HS-5 (cell line): Measurements from ENCODE around the gene NISCH.

ENCODE experiments used
- DNase-seq: peaks from one replicate; pipeline ENCODE4 v3.0.0-alpha.2; 2012; ENCODE audit warnings: low read depth

The NISCH gene

DNA sequence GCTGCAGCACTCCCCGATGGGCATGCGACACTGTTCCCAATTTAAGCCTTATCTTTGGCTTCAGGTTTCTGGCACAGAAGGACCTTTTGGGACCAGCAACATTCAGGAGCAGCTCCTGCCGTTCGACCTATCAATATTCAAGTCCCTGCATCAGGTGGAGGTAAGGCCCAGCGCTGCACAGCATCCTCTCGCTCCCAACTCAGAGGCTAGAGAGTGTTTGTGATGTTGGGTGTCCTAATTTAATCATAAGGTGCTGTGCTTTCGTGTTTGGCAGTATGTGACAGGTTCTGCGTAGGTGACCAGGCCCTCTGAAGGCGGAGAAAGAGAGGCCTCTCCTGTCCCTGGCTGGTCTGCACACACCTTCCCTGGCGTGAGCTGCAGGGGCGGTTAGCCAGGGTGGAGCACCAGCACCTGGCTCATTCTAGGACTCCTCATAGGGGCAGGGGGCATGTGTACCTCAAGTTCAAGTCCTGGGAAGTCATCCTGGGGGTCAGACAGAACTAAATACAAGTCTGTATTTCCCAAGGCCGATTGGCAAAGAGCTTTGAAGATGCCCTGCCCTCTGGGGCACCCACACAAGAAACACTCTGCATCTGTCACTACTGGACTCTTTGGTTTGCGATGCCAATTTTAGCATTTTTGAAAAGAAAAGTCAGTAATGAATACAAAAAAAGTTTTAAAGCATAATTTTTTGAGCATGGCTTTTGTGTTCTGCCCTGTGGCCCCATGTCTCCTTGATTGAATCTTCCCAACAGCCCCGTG is 17.0 kb downstream of the NISCH start:
- no peak for DNase-seq

DNA sequence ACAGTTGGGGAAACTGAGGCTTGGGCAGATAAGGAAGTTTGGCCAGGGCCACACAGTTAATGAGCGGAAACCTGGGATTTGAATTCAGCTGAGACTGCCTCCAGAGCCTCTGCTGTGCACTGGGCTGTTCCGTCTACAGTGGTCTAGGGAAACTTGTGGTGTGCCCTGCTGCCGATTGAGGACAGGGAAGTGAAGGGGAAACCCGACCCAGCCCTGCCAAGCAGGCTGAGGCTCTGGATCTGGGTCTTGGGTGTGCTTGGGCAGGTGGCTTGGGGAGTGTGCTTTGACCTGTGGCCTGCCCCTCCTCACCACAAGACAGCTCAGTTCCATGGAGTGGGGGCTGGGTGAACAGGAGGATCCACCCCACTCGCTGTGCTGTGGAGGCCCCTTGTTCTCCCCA is 17.6 kb downstream of the NISCH start:
- no peak for DNase-seq

DNA sequence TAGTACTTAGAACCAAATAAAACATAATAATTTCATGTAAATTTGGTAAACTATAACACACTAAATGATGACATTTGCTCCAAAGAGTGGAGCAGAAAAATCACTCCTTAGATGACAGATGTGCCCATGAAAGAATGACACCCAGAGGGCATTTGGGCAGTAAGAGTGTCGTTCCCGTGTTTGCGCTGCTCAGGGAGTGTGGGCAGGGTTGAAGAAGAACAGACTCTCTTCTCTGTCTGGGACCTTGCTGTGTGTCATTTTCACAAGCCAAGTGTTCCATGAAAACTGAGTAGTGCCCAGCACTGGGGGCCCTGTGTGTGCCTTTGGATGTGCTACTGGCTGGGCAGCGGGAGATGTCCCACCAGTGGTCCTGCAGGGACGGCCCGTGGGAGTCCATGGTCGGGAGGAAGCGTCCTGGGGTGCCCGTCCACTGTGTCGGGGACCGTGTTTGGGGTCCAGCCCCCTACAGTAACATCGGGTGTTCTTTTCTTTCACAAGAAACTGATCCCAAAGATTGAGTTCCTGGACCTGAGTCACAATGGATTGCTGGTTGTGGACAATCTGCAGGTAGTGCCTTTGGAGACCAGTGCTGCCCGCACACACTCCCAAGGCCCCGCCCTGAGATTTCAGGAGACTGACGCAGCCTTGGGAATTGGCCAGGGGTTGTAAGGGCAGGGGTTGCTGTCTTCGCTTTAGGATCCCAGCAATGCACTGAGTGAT is 21.8 kb downstream of the NISCH start:
- no peak for DNase-seq

DNA sequence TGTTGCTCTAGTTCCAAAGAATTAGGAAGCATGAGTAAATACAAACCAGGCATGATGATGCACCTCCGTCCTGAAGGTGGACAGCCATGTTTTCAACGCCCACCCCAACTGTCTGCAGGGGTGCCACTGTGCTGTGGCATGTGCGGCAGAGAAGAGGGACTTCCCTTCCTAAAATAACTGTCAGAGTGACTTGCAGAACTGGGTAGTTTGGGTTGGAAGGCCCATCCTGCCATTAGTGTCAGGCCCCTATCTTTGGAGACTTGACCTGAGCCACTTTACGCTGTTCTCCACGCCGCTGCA is 22.3 kb downstream of the NISCH start:
- no peak for DNase-seq

DNA sequence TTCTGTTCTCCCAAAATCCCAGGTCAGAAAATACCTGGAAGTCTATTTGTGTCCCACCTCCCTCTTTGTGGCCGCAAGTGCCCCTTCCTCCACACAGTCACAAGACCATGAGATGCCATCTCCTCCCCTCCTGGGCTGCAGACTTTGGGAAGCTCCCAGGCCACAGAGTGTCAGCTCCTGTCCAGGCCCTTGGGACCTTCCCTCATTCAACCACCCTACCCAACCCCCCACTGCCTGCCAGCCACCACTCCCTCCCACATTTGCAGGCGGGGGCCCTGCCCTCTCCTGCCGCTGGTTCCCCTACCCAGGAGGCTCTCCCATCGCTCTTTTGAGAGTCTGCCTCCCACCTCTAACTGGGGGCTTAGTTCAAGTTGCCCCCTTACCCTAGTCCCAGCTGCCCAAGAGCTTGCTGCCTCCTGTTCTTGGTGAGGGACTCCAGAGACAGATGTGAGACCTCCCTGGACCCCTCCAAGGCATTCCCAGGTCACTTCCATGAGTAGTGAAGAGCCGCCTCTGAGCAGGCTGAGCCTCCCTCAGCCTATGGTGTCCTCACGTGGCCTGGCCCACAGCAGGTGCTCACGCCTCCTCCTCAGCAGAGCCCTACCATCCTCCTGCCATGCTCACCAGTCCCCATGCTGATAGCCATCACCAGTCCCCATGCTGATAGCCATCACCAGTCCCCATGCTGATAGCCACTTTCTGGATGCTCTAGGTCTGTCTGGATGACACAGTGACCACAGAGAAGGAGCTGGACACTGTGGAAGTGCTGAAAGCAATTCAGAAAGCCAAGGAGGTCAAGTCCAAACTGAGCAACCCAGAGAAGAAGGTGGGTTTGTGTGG is 23.9 kb downstream of the NISCH start:
- DNase-seq, result no peak

DNA sequence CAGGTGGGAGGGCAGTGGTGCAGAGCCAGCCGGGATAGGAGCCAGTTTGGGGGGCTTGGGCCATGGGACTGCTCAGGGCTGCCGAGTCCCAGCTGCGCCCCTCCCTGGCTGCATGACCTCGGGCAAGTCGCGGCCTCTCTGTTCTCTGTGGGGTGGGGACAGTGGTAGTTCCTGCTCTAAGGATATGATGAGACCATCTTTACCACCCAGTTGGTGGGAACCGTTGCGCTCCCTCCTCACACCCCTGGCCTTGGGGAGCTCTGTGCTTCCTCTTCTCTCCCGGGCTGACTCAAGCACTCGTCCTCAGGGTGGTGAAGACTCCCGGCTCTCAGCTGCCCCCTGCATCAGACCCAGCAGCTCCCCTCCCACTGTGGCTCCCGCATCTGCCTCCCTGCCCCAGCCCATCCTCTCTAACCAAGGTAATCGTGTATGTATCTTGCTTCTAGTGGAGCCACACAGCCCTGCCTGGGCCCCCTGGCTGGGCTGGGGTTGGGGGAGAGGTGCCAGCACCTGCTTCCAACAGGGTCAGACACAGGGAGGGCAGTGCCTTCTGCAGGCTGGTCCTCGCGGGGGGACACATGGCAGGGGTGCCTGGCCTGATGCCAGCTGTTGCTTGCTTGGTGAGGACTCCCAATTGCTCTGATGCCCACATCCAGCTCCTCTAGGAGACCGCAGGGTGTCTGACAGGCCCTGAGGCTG is 24.6 kb downstream of the NISCH start:
- no peak for DNase-seq

DNA sequence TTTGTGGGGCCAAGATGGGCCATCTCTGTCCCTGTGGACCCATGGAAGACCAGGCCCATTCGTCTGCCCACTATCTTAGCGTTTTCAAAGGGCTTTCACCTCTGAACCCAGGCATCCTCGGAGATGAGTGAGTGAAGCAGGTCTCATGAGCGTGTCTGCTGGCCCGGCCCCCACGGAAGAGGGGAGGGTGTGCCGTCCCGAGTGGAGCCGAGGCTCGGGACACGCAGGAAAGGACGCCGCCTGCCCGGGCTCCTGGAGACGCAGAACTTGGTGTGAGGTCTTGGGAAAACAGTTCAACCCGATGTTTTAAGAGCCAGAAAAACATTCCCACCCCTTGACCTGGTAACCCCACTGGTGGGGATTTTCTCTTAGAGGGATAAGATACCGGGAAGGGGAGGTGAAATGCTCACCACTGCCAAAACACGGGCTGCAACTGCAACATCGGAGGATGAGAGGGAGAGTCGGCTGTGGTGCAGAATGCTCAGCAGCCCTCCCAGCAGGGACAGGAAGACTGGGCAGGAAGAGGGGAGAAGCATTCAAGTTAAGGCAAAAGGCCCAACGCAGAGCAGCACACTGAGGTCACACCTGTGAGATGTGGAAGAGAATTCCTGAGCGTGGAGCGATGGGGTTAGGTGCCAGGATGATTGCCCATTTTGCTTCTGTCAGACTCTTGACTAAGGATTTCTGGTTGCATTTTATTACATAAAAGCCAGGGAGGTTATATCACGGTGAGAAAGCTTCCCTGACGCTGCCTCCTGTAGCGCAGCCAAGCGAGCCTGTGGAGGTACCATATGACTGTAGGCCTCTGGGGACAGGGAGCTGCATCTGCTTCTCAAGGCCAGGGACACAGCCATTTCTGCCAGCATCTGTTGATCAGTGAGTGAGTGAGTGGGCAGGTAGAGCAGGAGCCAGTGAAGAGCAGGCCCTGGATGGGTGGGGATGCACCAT is 25.6 kb downstream of the NISCH start:
- DNase-seq, result no peak

DNA sequence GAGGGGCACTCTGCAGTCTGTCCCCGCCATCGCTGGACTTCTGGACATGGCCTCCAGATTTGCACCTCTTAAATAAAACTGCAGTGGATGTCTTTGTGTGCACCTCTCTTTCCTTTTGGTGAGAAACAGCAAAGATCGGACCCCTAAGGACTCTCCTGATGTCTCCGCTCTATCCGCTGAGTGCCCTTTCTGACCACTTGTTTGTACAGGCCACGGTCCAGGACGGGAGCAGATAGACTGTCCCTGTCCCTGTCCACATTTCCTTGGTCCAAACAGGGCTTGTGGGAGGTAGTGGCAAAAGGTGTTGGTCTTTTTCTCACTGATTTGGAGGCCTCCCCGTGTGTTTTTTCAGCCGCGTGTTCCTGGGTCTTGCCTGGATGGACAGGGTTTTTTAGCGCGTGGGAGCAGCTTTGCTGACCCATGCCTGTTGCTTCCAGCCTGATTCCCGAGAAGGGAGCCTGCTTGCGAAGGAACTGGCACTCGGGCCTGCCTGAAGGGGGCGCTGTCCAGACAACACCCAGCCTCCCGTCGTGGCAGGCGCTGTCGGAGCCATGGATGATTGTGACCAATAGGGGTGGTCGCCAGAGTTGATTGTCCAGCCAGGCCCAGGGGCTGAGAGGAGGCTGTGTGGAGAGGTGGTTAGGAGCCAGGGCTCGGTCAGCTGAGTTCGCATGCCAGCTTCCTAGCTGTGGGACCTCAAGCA is 26.6 kb downstream of the NISCH start:
- no peak for DNase-seq

DNA sequence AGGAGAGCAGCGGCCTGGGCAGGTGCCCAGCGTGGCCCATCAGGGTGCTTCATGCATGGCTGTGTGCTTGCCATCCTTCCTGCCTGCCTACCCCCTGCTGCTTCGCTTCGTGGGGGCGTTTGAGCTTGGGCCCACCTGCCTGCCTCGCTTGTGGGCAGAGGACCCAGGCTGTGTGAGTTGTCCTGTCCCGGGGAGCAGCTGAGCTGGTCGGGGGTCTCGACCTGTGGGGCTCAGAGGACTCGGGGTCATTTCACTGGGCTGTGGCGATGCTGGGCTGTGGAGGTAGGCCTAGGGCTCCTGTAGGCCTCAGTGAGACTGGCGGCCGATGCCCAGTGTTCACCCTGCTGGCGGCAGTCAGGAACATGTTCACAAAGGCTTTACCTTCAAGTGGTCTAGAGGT is 27.7 kb downstream of the NISCH start:
- DNase-seq, result no peak

DNA sequence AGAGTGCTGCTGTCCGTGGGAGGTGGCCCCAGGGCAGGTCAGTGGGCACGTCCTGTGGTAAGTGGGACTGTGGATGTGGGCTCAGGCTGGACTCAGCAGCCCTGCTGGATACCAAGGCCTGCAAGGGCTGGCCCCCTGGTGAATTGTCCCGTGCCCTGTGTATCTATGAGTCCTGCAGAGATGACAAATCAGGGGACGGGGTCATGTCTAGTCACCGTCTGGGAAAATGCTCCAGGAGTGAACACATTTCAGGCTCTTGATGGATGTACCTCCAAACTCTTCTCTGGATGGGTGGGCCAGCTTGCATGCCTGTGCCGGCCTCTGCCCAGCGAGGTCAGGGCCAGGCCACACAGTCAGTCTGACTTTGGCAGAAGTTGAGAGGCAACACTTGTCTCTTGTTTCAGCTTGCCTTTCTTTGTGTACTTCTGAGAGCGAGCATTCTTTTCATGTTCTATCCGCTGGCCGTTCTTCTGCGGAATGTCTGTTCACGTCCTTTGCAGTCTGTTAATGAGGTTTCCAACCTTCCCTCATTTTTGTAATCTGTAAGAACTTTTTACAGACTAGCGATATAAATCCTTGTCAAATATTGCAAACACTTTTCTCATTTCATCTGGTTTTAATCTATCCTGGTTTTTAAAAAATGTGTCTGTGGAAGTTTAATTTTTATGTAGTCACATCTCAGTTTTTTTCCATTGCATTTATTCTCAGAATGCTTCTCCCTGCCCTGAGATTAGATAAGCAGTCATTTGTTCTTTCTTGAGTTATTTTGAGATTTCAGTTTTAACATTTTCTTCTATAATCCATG is 28.4 kb downstream of the NISCH start:
- no peak for DNase-seq

DNA sequence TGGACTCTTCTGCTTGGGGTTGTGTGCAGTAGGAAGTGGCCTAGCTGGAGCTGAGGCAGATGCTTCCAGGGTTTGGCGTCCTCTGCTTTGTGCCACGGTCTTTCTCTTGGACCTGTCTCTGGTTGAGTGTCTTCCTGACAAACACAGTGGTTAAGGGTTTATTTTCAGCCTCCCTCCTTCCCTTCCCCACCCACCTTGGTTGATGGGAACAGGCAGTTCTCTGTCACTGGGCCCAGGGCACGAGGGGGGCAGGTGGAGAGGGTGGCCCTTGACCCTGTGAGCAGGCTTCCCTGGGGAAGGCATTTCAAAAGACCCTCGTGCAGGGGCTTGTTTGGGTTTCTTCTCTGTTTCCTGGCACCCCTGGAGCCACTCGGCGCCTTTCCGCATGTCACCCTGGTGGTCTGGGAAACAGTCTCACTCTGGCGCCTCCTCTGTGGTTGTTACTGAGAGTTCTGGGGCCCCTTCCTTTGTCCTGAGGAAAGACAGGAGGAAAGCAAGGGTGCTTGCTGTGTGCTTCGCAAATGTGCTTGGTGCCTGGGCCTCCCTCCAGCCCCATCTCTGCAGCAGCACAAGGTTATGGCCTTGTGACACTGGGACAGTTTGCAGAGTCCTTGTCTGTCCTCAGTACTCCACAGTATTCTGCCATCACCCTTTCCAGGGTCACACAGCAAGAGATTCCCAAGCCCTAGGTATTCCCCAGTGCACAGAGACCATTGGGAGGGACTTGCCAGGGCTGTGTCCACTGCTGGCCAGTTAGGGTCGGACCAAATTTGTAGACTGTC is 29.5 kb downstream of the NISCH start:
- no peak for DNase-seq

DNA sequence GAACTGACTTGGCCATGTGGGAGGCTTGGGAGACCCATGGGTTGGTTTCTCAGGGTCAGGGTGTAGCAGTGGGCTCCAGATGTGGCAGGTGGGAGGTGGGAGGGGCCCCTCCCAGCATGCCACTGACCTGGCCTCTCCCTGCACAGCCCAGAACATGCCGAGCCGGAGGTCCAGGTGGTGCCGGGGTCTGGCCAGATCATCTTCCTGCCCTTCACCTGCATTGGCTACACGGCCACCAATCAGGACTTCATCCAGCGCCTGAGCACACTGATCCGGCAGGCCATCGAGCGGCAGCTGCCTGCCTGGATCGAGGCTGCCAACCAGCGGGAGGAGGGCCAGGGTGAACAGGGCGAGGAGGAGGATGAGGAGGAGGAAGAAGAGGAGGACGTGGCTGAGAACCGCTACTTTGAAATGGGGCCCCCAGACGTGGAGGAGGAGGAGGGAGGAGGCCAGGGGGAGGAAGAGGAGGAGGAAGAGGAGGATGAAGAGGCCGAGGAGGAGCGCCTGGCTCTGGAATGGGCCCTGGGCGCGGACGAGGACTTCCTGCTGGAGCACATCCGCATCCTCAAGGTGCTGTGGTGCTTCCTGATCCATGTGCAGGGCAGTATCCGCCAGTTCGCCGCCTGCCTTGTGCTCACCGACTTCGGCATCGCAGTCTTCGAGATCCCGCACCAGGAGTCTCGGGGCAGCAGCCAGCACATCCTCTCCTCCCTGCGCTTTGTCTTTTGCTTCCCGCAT is 31.8 kb downstream of the NISCH start:
- no peak for DNase-seq

DNA sequence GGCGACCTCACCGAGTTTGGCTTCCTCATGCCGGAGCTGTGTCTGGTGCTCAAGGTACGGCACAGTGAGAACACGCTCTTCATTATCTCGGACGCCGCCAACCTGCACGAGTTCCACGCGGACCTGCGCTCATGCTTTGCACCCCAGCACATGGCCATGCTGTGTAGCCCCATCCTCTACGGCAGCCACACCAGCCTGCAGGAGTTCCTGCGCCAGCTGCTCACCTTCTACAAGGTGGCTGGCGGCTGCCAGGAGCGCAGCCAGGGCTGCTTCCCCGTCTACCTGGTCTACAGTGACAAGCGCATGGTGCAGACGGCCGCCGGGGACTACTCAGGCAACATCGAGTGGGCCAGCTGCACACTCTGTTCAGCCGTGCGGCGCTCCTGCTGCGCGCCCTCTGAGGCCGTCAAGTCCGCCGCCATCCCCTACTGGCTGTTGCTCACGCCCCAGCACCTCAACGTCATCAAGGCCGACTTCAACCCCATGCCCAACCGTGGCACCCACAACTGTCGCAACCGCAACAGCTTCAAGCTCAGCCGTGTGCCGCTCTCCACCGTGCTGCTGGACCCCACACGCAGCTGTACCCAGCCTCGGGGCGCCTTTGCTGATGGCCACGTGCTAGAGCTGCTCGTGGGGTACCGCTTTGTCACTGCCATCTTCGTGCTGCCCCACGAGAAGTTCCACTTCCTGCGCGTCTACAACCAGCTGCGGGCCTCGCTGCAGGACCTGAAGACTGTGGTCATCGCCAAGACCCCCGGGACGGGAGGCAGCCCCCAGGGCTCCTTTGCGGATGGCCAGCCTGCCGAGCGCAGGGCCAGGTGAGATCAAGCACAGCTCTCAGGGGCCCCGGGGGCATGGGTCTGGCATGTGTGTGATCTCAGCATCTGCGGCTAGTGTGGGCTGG is 32.6 kb downstream of the NISCH start:
- no peak for DNase-seq

DNA sequence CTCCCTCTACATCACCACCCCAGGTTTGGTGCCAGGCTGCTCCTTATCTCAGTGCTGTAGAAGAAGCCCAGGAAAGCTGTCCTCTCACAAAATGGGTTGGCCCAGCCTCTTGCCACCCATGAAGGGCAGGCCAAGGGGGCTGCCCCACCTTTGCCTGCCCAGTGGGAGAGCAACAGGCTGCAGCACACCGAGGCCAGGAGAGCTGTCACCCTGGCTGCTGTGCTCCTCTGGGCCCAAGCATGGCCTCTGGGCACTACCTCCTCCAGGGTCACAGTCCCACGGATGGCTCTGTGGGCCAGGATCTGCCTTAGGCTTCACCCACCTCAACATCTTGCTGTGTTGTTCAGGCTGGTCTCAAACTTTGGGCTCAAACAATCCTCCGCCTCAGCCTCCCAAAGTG is 33.3 kb downstream of the NISCH start:
- DNase-seq, result no peak

DNA sequence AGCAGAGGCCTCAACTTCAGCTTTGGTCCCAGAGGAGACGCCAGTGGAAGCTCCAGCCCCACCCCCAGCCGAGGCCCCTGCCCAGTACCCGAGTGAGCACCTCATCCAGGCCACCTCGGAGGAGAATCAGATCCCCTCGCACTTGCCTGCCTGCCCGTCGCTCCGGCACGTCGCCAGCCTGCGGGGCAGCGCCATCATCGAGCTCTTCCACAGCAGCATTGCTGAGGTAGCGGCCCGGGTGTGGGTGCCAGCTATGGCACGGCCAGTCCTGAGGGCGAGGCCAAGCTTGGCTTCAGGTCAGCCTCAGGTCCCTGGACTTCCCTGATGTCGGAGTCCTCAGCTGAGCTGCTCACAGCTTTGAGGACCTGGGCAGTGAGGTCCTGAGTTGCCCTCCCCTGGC is 34.0 kb downstream of the NISCH start:
- no peak for DNase-seq

DNA sequence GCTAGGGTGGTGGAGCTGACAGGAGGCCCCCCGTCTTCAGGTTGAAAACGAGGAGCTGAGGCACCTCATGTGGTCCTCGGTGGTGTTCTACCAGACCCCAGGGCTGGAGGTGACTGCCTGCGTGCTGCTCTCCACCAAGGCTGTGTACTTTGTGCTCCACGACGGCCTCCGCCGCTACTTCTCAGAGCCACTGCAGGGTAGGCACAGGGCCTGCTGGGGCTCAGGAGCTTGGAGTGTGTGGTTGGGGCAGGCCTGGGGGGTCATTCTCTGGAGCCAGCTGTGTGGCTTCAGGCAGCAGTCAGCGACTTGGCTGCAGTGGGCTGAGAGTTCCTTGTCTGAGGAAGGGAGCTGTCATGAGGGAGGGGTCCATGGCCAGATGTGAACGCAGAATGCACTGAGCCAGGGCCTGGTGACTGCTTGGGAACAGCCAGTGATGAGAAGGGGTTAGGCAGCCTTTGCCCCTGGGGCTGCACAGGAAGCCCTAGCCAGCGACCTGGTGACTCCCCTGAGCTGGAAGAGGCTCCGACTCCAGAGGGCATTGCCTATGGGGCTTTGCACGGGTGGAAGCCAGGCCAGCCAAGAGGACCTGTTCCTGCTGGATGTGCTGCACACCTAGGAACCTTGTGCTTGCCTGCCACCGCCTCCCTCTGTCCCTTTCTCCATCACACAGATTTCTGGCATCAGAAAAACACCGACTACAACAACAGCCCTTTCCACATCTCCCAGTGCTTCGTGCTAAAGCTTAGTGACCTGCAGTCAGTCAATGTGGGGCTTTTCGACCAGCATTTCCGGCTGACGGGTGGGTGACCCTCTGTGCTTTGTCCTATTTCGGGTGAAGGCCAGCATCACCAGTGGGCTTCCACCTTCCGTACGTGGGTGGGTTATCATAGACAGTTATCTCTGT is 34.9 kb downstream of the NISCH start:
- DNase-seq, result no peak
